Esophagus squamous epithelium (tissue), 4 donors: ENCODE data around the gene C2orf92.

Experiments
- CTCF ChIP-seq, 6 experiments: fragments of 450-650 bp in 4 of 6; fragments of 200-600 bp in 2 of 6; sonication (generic) in 2 of 6; IDR thresholded peaks; one replicate each; pipeline ENCODE4 v1.5.1; 2016 to 2019; ENCODE audit warnings: antibody characterized with exemption in 6 of 6, mild to moderate bottlenecking in 4 of 6, moderate library complexity in 4 of 6
- POLR2A ChIP-seq, 4 donors: fragments of 450-650 bp; IDR thresholded peaks; one replicate each; pipeline ENCODE4 v1.6.1; 2017; ENCODE audit warnings: antibody characterized with exemption in 4 of 4, mild to moderate bottlenecking in 4 of 4, moderate library complexity in 3 of 4

GRCh38 chr2:97701186-97701585 is 31.7 kb downstream of the C2orf92 start:
- TF ChIP-seq CTCF (IDR thresholded peaks at IDR 0.05) (no peak), POLR2A (IDR thresholded peaks at IDR 0.05) (no peak)
